ENCODE measurements around the gene NDUFC2.
"Not testable (repeated sequence)": the region's sequence is repeated elsewhere in the genome, so short reads cannot be mapped to it uniquely, and the experiment has no call there.

Gene NDUFC2

GRCh38 chr11:78050964-78051831 is 28.5 kb downstream of the NDUFC2 start:
- no peak for DNase-seq

- no peak for DNase-seq
Measured at GRCh38 chr11:78049348-78049747, 30.3 kb downstream of the NDUFC2 start.

- DNase-seq = no peak
Measured at GRCh38 chr11:78048561-78048960, 31.1 kb downstream of the NDUFC2 start.

- no peak for DNase-seq
Measured at GRCh38 chr11:78046486-78046854, 33.2 kb downstream of the NDUFC2 start.

- DNase-seq = peak; percentile 67
Measured at GRCh38 chr11:78045851-78046485, 33.7 kb downstream of the NDUFC2 start.

- no peak for DNase-seq
Measured at GRCh38 chr11:78044706-78045105, 35.0 kb downstream of the NDUFC2 start.

- DNase-seq = no peak
Measured at GRCh38 chr11:78041843-78042440, 37.7 kb downstream of the NDUFC2 start.

- not testable (repeated sequence) for DNase-seq
Measured at GRCh38 chr11:78041380-78041719, 38.3 kb downstream of the NDUFC2 start.

GRCh38 chr11:78040691-78041379 is 38.8 kb downstream of the NDUFC2 start:
- DNase-seq = no peak

- DNase-seq = peak; percentile 82
Measured at GRCh38 chr11:78039919-78040671, 39.6 kb downstream of the NDUFC2 start.

- DNase-seq = peak; percentile 72
Measured at GRCh38 chr11:78039391-78039918, 40.2 kb downstream of the NDUFC2 start.

- DNase-seq = no peak
Measured at GRCh38 chr11:78038697-78039313, 40.9 kb downstream of the NDUFC2 start.

GRCh38 chr11:78037825-78038620 is 41.6 kb downstream of the NDUFC2 start:
- DNase-seq = no peak

- peak; percentile 27 for DNase-seq
Measured at GRCh38 chr11:78037056-78037455, 42.6 kb downstream of the NDUFC2 start.

GRCh38 chr11:78036313-78036712 is 43.3 kb downstream of the NDUFC2 start:
- no peak for DNase-seq

GRCh38 chr11:78034623-78035022 is 45.0 kb downstream of the NDUFC2 start:
- no peak for DNase-seq

- DNase-seq = no peak
Measured at GRCh38 chr11:78033040-78033439, 46.6 kb downstream of the NDUFC2 start.

- no peak for DNase-seq
Measured at GRCh38 chr11:78032090-78032489, 47.6 kb downstream of the NDUFC2 start.

GRCh38 chr11:78031629-78032028 is 48.0 kb downstream of the NDUFC2 start:
- peak; percentile 11 for DNase-seq

- peak; percentile 100 for DNase-seq
Measured at GRCh38 chr11:78030429-78031325, 49.0 kb downstream of the NDUFC2 start.
